ENCODE data around the gene CNPY3.

DNA sequence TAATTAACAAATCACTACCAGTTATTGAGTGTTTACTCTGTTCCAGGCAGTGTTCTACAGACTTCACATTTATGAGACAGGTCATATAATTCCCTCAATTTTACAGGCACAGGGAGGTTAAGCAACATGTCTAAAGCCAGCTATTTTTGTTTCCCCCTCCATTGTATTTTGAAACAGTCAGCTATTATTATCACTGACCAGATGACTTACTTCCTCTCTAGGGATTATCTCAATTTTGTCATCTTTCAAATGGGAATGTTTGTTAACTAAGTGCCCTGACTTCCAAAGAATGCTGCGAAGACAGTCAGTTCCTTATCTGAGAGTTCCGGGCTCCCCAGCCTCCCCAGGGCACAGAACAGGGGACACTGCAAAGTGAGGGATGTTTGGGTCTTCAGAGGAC is 5.6 kb upstream of the CNPY3 start:
- TF ChIP-seq, protein P1, sequence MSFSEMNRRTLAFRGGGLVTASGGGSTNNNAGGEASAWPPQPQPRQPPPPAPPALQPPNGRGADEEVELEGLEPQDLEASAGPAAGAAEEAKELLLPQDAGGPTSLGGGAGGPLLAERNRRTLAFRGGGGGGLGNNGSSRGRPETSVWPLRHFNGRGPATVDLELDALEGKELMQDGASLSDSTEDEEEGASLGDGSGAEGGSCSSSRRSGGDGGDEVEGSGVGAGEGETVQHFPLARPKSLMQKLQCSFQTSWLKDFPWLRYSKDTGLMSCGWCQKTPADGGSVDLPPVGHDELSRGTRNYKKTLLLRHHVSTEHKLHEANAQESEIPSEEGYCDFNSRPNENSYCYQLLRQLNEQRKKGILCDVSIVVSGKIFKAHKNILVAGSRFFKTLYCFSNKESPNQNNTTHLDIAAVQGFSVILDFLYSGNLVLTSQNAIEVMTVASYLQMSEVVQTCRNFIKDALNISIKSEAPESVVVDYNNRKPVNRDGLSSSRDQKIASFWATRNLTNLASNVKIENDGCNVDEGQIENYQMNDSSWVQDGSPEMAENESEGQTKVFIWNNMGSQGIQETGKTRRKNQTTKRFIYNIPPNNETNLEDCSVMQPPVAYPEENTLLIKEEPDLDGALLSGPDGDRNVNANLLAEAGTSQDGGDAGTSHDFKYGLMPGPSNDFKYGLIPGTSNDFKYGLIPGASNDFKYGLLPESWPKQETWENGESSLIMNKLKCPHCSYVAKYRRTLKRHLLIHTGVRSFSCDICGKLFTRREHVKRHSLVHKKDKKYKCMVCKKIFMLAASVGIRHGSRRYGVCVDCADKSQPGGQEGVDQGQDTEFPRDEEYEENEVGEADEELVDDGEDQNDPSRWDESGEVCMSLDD (CRISPR knock-in tag; IDR thresholded peaks at IDR 0.05; ENCODE audit: borderline replicate concordance): no peak
- TF ChIP-seq, protein P2, sequence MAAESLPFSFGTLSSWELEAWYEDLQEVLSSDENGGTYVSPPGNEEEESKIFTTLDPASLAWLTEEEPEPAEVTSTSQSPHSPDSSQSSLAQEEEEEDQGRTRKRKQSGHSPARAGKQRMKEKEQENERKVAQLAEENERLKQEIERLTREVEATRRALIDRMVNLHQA (CRISPR knock-in tag; IDR thresholded peaks at IDR 0.05): no peak
- TF ChIP-seq, protein P3, sequence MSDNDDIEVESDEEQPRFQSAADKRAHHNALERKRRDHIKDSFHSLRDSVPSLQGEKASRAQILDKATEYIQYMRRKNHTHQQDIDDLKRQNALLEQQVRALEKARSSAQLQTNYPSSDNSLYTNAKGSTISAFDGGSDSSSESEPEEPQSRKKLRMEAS (IDR thresholded peaks at IDR 0.05): no peak
- TF ChIP-seq, protein P4, sequence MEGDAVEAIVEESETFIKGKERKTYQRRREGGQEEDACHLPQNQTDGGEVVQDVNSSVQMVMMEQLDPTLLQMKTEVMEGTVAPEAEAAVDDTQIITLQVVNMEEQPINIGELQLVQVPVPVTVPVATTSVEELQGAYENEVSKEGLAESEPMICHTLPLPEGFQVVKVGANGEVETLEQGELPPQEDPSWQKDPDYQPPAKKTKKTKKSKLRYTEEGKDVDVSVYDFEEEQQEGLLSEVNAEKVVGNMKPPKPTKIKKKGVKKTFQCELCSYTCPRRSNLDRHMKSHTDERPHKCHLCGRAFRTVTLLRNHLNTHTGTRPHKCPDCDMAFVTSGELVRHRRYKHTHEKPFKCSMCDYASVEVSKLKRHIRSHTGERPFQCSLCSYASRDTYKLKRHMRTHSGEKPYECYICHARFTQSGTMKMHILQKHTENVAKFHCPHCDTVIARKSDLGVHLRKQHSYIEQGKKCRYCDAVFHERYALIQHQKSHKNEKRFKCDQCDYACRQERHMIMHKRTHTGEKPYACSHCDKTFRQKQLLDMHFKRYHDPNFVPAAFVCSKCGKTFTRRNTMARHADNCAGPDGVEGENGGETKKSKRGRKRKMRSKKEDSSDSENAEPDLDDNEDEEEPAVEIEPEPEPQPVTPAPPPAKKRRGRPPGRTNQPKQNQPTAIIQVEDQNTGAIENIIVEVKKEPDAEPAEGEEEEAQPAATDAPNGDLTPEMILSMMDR (CRISPR knock-in tag; IDR thresholded peaks at IDR 0.05): no peak
- TF ChIP-seq NFIC (IDR thresholded peaks at IDR 0.05; ENCODE audit: low read length) (no peak), POLR2AphosphoS5 (IDR thresholded peaks at IDR 0.05; ENCODE audit: low read depth, low read length) (no peak), SMC3 (IDR thresholded peaks at IDR 0.05; ENCODE audit: low read length) (no peak)
